H9 (cell line): ENCODE results near the gene NSL1. TPM values are rescaled to one million over a fixed set of nuclear protein-coding genes. Genes with fewer than 3 reads are reported as not detected.

Source experiments
- DNase-seq: peaks from one replicate; pipeline ENCODE4 v3.0.0-alpha.2; 2017
- H2AFZ ChIP-seq: one replicate; pipeline ENCODE4 v1.6.1; 2013; ENCODE audit warnings: mild to moderate bottlenecking, low read length, control low read depth, moderate library complexity
- H2AK5ac ChIP-seq: 2 replicates; pipeline ENCODE4 v1.6.1; 2013; ENCODE audit warnings: low read length, control low read depth, mixed read lengths; ENCODE audit not compliant: insufficient read length
- H2BK120ac ChIP-seq: one replicate; pipeline ENCODE4 v1.6.1; 2013; ENCODE audit warnings: low read depth, mild to moderate bottlenecking, low read length, control low read depth, inconsistent platforms; ENCODE audit not compliant: poor library complexity, severe bottlenecking
- H2BK12ac ChIP-seq: 2 replicates; pipeline ENCODE4 v1.6.1; 2013; ENCODE audit warnings: low read length, control low read depth, mixed read lengths, low read depth; ENCODE audit not compliant: insufficient read length
- H2BK15ac ChIP-seq: 2 replicates; pipeline ENCODE4 v1.6.1; 2013; ENCODE audit warnings: low read depth, low read length, control low read depth
- H2BK20ac ChIP-seq: one replicate; pipeline ENCODE4 v1.6.1; 2013; ENCODE audit warnings: low read depth, mild to moderate bottlenecking, low read length, control low read depth, inconsistent platforms; ENCODE audit not compliant: poor library complexity, severe bottlenecking
- H2BK5ac ChIP-seq: 2 replicates; pipeline ENCODE4 v1.6.1; 2013; ENCODE audit warnings: low read length, control low read depth, mixed read lengths; ENCODE audit not compliant: insufficient read length
- H3K14ac ChIP-seq: 2 replicates; pipeline ENCODE4 v1.6.1; 2013; ENCODE audit warnings: low read length, control low read depth; ENCODE audit not compliant: insufficient read depth
- H3K18ac ChIP-seq: 2 replicates; pipeline ENCODE4 v1.6.1; 2013; ENCODE audit warnings: low read depth, mild to moderate bottlenecking, mixed read lengths, low read length, control low read depth; ENCODE audit not compliant: insufficient read length
- H3K23ac ChIP-seq: 2 replicates; pipeline ENCODE4 v1.6.1; 2013; ENCODE audit warnings: low read length, control low read depth, mixed read lengths, low read depth; ENCODE audit not compliant: insufficient read length
- H3K23me2 ChIP-seq: 2 replicates; pipeline ENCODE4 v1.6.1; 2013; ENCODE audit warnings: low read depth, mild to moderate bottlenecking, mixed read lengths, low read length, control low read depth; ENCODE audit not compliant: insufficient read length, poor library complexity, severe bottlenecking
- H3K27ac ChIP-seq: 2 replicates; pipeline ENCODE4 v1.5.1; 2013; ENCODE audit warnings: low read length, control low read depth, mixed read lengths, low read depth; ENCODE audit not compliant: insufficient read length
- H3K27me3 ChIP-seq: 2 replicates; pipeline ENCODE4 v1.6.1; 2013; ENCODE audit warnings: low read length, control low read depth, inconsistent platforms; ENCODE audit not compliant: insufficient read depth
- H3K4ac ChIP-seq: 2 replicates; pipeline ENCODE4 v1.6.1; 2013; ENCODE audit warnings: low read depth, mild to moderate bottlenecking, control low read depth, inconsistent platforms, low read length, moderate library complexity
- H3K4me1 ChIP-seq: 2 replicates; pipeline ENCODE4 v1.6.1; 2013; ENCODE audit warnings: low read length, control low read depth, inconsistent platforms; ENCODE audit not compliant: insufficient read depth
- H3K4me2 ChIP-seq: 2 replicates; pipeline ENCODE4 v1.6.1; 2013; ENCODE audit warnings: low read length, control low read depth, mixed read lengths; ENCODE audit not compliant: insufficient read length, insufficient read depth
- H3K56ac ChIP-seq: 2 replicates; pipeline ENCODE4 v1.6.1; 2013; ENCODE audit warnings: low read depth, mild to moderate bottlenecking, mixed read lengths, low read length, control low read depth; ENCODE audit not compliant: insufficient read length
- H3K79me1 ChIP-seq: 2 replicates; pipeline ENCODE4 v1.6.1; 2013; ENCODE audit warnings: low read depth, mild to moderate bottlenecking, moderate library complexity, low read length, control low read depth, inconsistent platforms; ENCODE audit not compliant: insufficient read depth, poor library complexity, severe bottlenecking
- H3K79me2 ChIP-seq: 2 replicates; pipeline ENCODE4 v1.6.1; 2013; ENCODE audit warnings: low read length, control low read depth, inconsistent platforms; ENCODE audit not compliant: insufficient read depth
- H3K9ac ChIP-seq: 2 replicates; pipeline ENCODE4 v1.6.1; 2013; ENCODE audit warnings: low read length, control low read depth, mixed read lengths; ENCODE audit not compliant: insufficient read length; ENCODE audit errors: extremely low read depth
- H3K9me3 ChIP-seq: one replicate; pipeline ENCODE4 v1.6.1; 2013; ENCODE audit warnings: low read depth, low read length, inconsistent platforms; ENCODE audit not compliant: control insufficient read depth
- H3T11ph ChIP-seq: one replicate; pipeline ENCODE4 v1.6.1; 2013; ENCODE audit warnings: mild to moderate bottlenecking, low read length, control low read depth, inconsistent platforms
- H4K20me1 ChIP-seq: one replicate; pipeline ENCODE4 v1.6.1; 2013; ENCODE audit not compliant: control insufficient read depth, insufficient read length, insufficient read depth
- H4K5ac ChIP-seq: 2 replicates; pipeline ENCODE4 v1.6.1; 2013; ENCODE audit warnings: low read depth, mild to moderate bottlenecking, mixed read lengths, low read length, control low read depth; ENCODE audit not compliant: insufficient read length
- H4K8ac ChIP-seq: replicated peaks from 2 replicates; pipeline ENCODE4 v1.6.1; 2013; ENCODE audit warnings: low read length, control low read depth, mixed read lengths, low read depth; ENCODE audit not compliant: insufficient read length
- H4K91ac ChIP-seq: 2 replicates; pipeline ENCODE4 v1.6.1; 2013; ENCODE audit warnings: low read depth, mild to moderate bottlenecking, moderate library complexity, mixed read lengths, low read length, control low read depth; ENCODE audit not compliant: insufficient read length
- H3K27ac Mint-ChIP-seq, 3 experiments: 2 replicates in 2 of 3; 3 replicates in 1 of 3; pipeline ENCODE4 v1.8.0; 2020 to 2021; ENCODE audit warnings: mixed read lengths in 3 of 3, mild to moderate bottlenecking in 1 of 3, moderate library complexity in 1 of 3
- H3K27me3 Mint-ChIP-seq: 2 replicates; pipeline ENCODE4 v1.8.0; 2021; ENCODE audit warnings: low read depth, mild to moderate bottlenecking, moderate library complexity, mixed read lengths
- H3K36me3 Mint-ChIP-seq, 3 experiments: 2 replicates in 2 of 3; 3 replicates in 1 of 3; pipeline ENCODE4 v1.8.0; 2020 to 2021; ENCODE audit warnings: low read depth in 3 of 3, mixed read lengths in 3 of 3; ENCODE audit not compliant: insufficient read depth in 1 of 3
- H3K4me1 Mint-ChIP-seq, 2 experiments: 2 replicates each; pipeline ENCODE4 v1.8.0; 2020; ENCODE audit warnings: mixed read lengths in 2 of 2
- H3K4me3 Mint-ChIP-seq, 2 experiments: 2 replicates in 1 of 2; 3 replicates in 1 of 2; pipeline ENCODE4 v1.8.0; 2020 to 2021; ENCODE audit warnings: mild to moderate bottlenecking in 2 of 2, mixed read lengths in 2 of 2, moderate library complexity in 1 of 2
- H3K9me3 Mint-ChIP-seq, 2 experiments: 2 replicates in 1 of 2; 3 replicates in 1 of 2; pipeline ENCODE4 v1.8.0; 2020; ENCODE audit warnings: mild to moderate bottlenecking in 2 of 2, mixed read lengths in 2 of 2, moderate library complexity in 1 of 2
- WGBS: extraction: QIAGEN DNeasy Blood & Tissue Kit; methylation state at CpG from one replicate; pipeline ENCODE4 v1.1.7; 2013; ENCODE audit warnings: missing lambda C conversion rate, low lambda C conversion rate, mixed read lengths; ENCODE audit not compliant: insufficient read length; ENCODE audit errors: extremely low coverage; 5-methylcytosine and 5-hydroxymethylcytosine counted together
- total RNA-seq: library from RNA; stranded (reverse); gene quantifications from 2 replicates; pipeline ENCODE4 v1.2.1, GENCODE V29; 2021
- TF ChIP-seq, protein P1 (sequence below): fragments of 200-600 bp; sonication (generic); conservative IDR thresholded peaks from 3 replicates; pipeline ENCODE4 v1.8.0; 2021; ENCODE audit warnings: antibody characterized with exemption, mild to moderate bottlenecking

The NSL1 gene
- total RNA-seq, 1 experiment from 2014 or later = 49.3 TPM

DNA sequence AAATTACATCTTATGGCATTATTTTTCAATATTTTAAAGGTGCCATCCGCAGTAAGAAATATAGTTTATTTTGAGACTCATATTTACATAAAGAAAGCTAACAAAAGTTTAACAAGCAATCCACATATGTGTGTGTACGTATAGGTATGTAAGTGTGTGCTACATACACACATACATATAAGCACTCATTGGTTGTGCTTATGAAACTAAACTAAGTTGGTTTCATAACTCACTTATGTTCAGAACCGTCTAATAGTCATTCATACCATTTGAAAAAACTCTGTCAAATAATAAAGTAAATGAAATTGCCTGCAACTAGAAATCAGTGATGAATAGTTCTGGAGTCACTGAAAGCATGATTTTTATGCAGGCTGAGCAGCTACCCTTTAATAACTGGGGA lies 14.2 kb upstream of the NSL1 start:
- no peaks in the 10 kb centered on the region for H3K9me3 ChIP-seq
- H4K91ac ChIP-seq = no peak overlapping the region
- H3K9ac ChIP-seq = no peak overlapping the region
- H3K27ac ChIP-seq = no peak overlapping the region
- no peak overlapping the region for H3K4me2 ChIP-seq
- H3K79me2 ChIP-seq = no peaks in the 10 kb centered on the region
- no peak overlapping the region for H2BK15ac ChIP-seq
- no peak overlapping the region for H3K18ac ChIP-seq
- H4K5ac ChIP-seq = no peak overlapping the region
- Mint-ChIP-seq H3K9me3 (no peaks in the 10 kb centered on the region), H3K27ac (no peak overlapping the region), H3K27me3 (no peaks in the 10 kb centered on the region), H3K4me1 (peaks cover 10 to 11% of the 10 kb centered on the region in 2 experiments), H3K36me3 (peaks cover 10 to 34% (median 22%) of the 10 kb centered on the region in 3 experiments; a peak in 6 of 7 replicates), H3K4me3 (no peak overlapping the region)
- H3K56ac ChIP-seq = no peak overlapping the region
- TF ChIP-seq, protein P1, sequence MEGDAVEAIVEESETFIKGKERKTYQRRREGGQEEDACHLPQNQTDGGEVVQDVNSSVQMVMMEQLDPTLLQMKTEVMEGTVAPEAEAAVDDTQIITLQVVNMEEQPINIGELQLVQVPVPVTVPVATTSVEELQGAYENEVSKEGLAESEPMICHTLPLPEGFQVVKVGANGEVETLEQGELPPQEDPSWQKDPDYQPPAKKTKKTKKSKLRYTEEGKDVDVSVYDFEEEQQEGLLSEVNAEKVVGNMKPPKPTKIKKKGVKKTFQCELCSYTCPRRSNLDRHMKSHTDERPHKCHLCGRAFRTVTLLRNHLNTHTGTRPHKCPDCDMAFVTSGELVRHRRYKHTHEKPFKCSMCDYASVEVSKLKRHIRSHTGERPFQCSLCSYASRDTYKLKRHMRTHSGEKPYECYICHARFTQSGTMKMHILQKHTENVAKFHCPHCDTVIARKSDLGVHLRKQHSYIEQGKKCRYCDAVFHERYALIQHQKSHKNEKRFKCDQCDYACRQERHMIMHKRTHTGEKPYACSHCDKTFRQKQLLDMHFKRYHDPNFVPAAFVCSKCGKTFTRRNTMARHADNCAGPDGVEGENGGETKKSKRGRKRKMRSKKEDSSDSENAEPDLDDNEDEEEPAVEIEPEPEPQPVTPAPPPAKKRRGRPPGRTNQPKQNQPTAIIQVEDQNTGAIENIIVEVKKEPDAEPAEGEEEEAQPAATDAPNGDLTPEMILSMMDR = no peak
- no peak for DNase-seq
- H4K20me1 ChIP-seq = no peaks in the 10 kb centered on the region
- no peaks in the 10 kb centered on the region for H3K4me1 ChIP-seq
- no peak overlapping the region for H3K4ac ChIP-seq
- H3K27me3 ChIP-seq = no peaks in the 10 kb centered on the region
- no peak overlapping the region for H3K23ac ChIP-seq
- no peak overlapping the region for H2BK120ac ChIP-seq
- no peaks in the 10 kb centered on the region for H3K23me2 ChIP-seq
- H2AFZ ChIP-seq = no peak overlapping the region
- no peak overlapping the region for H2BK12ac ChIP-seq
- no peak overlapping the region for H3T11ph ChIP-seq
- H2AK5ac ChIP-seq = no peak overlapping the region
- no CpG with 5 or more reads among the region's 3 CpGs for WGBS
- no peak overlapping the region for H2BK20ac ChIP-seq
- no peak overlapping the region for H3K14ac ChIP-seq
- H3K79me1 ChIP-seq = no peaks in the 10 kb centered on the region
- H4K8ac ChIP-seq = no peak overlapping the region
- no peak overlapping the region for H2BK5ac ChIP-seq
